Sigmoid colon (tissue), 7 donors: ENCODE results near the gene ASB3. TPM values are rescaled to one million over a fixed set of nuclear protein-coding genes. Genes with fewer than 3 reads are reported as not detected.

Experiments
- DNase-seq: peaks from one replicate; pipeline ENCODE4 v3.0.0-alpha.2; 2019
- H3K27ac ChIP-seq, 4 donors: fragments of 200-600 bp; sonication (generic); one replicate each; pipeline ENCODE4 v1.5.1; 2016 to 2019; ENCODE audit warnings: mild to moderate bottlenecking in 1 of 4
- H3K27me3 ChIP-seq, 3 donors: fragments of 200-600 bp; sonication (generic); one replicate each; pipeline ENCODE4 v1.5.1; 2019; ENCODE audit warnings: mild to moderate bottlenecking in 1 of 3
- H3K36me3 ChIP-seq, 4 donors: fragments of 200-600 bp; sonication (generic); one replicate each; pipeline ENCODE4 v1.5.1; 2016 to 2019
- H3K4me1 ChIP-seq, 4 donors: fragments of 200-600 bp; sonication (generic); one replicate each; pipeline ENCODE4 v1.5.1; 2017 to 2019
- H3K4me3 ChIP-seq, 4 donors: fragments of 200-600 bp; sonication (generic); one replicate each; pipeline ENCODE4 v1.5.1; 2017 to 2019; ENCODE audit warnings: mild to moderate bottlenecking in 2 of 4, moderate library complexity in 1 of 4
- H3K9me3 ChIP-seq, 4 donors: fragments of 200-600 bp in 3 of 4; sonication (generic) in 3 of 4; one replicate each; pipeline versions ENCODE4 v1.5.1 to v1.6.1; 2013 to 2019
- CTCF ChIP-seq, 4 experiments: fragments of 450-650 bp in 3 of 4; fragments of 200-600 bp in 1 of 4; IDR thresholded peaks; one replicate each; pipeline ENCODE4 v1.5.1; 2016 to 2019; ENCODE audit warnings: antibody characterized with exemption in 4 of 4, mild to moderate bottlenecking in 3 of 4, moderate library complexity in 2 of 4
- EP300 ChIP-seq, 4 donors: sonication (generic); formaldehyde crosslinking; IDR thresholded peaks; one replicate each; pipeline ENCODE4 v1.6.1; 2017; ENCODE audit warnings: antibody characterized with exemption in 4 of 4
- POLR2A ChIP-seq, 2 donors: fragments of 450-650 bp; IDR thresholded peaks; one replicate each; pipeline ENCODE4 v1.6.1; 2016; ENCODE audit warnings: antibody characterized with exemption in 2 of 2, mild to moderate bottlenecking in 2 of 2, moderate library complexity in 2 of 2
- POLR2AphosphoS5 ChIP-seq, 4 donors: sonication (generic); formaldehyde crosslinking; IDR thresholded peaks; one replicate each; pipeline ENCODE4 v1.6.1; 2017; ENCODE audit warnings: antibody characterized with exemption in 4 of 4
- WGBS, 2 donors: extraction: QIAGEN DNeasy Blood & Tissue Kit; methylation state at CpG; one replicate each; pipeline ENCODE4 v1.1.7; 2013; 5-methylcytosine and 5-hydroxymethylcytosine counted together
- intact Hi-C: fragments of 100-400 bp; cut with DNase I; formaldehyde crosslinking; loops from one replicate; pipeline ENCODE4 v1.15.1; 2023
- polyA plus RNA-seq, 3 donors: library from polyadenylated mRNA; stranded (reverse); fragments of 200-250 nt; gene quantifications; one replicate each; pipeline ENCODE4 v1.2.3, GENCODE V29; 2013
- total RNA-seq, 4 donors: library from RNA; depleted of rRNA; stranded (reverse); fragments of >200 nt; gene quantifications; one replicate each; pipeline ENCODE4 v1.1.0, GENCODE V29; 2016
- donor health status: healthy with polysubstance abuse.
- donor health status: Bipolar disorder and iron deficiency.
- donor health status: healthy.

The ASB3 gene
- total and polyA plus RNA-seq, 7 donors = 2.8 to 25.7 (median 14.4) TPM

- intact Hi-C loops = no loop called here
- H3K27me3 ChIP-seq = no peaks in the 10 kb centered on the region
- no peaks in the 10 kb centered on the region for H3K36me3 ChIP-seq
- no peaks in the 10 kb centered on the region for H3K9me3 ChIP-seq
- TF ChIP-seq POLR2A (IDR thresholded peaks at IDR 0.05) = no peak
- no peak for TF ChIP-seq EP300 (IDR thresholded peaks at IDR 0.05)
- TF ChIP-seq CTCF (IDR thresholded peaks at IDR 0.05) = no peak
- no peak for TF ChIP-seq POLR2AphosphoS5 (IDR thresholded peaks at IDR 0.05)
- peaks cover 0 to 9% (median 4%) of the 10 kb centered on the region in 4 donors for H3K4me1 ChIP-seq
- H3K4me3 ChIP-seq = no peak overlapping the region
- DNase-seq = no peak
- H3K27ac ChIP-seq = no peak overlapping the region
- 56 to 86% methylated on average over 3 of the region's 3 CpGs for WGBS, 2 donors
These were observed 155.2 kb downstream of the ASB3 start for GRCh38 chr2:53631313-53632125.

GRCh38 chr2:53630026-53630606 is 156.6 kb downstream of the ASB3 start:
- no peak for DNase-seq
- no peaks in the 10 kb centered on the region for H3K27me3 ChIP-seq
- H3K9me3 ChIP-seq = no peaks in the 10 kb centered on the region
- H3K27ac ChIP-seq = no peak overlapping the region
- intact Hi-C loops = no loop called here
- TF ChIP-seq EP300 (IDR thresholded peaks at IDR 0.05) (no peak), POLR2A (IDR thresholded peaks at IDR 0.05) (no peak), POLR2AphosphoS5 (IDR thresholded peaks at IDR 0.05) (no peak)
- no peak overlapping the region for H3K4me3 ChIP-seq
- H3K36me3 ChIP-seq = no peaks in the 10 kb centered on the region
- peaks cover 0 to 9% (median 4%) of the 10 kb centered on the region in 4 donors for H3K4me1 ChIP-seq
- 83 to 91% methylated on average over 7 of the region's 7 CpGs for WGBS, 2 donors

GRCh38 chr2:53629501-53629900 is 157.3 kb downstream of the ASB3 start:
- Histone ChIP-seq H3K4me1 (peaks cover 0 to 9% (median 4%) of the 10 kb centered on the region in 4 donors), H3K9me3 (no peaks in the 10 kb centered on the region), H3K4me3 (no peak overlapping the region), H3K27me3 (no peaks in the 10 kb centered on the region), H3K27ac (no peak overlapping the region), H3K36me3 (no peaks in the 10 kb centered on the region)
- no peak for DNase-seq
- TF ChIP-seq CTCF (IDR thresholded peaks at IDR 0.05) = no peak
- no peak for TF ChIP-seq EP300 (IDR thresholded peaks at IDR 0.05)
- TF ChIP-seq POLR2AphosphoS5 (IDR thresholded peaks at IDR 0.05) = no peak
- no peak for TF ChIP-seq POLR2A (IDR thresholded peaks at IDR 0.05)
- 74 to 84% methylated on average over 4 of the region's 4 CpGs for WGBS, 2 donors
- intact Hi-C loops = no loop called here

GRCh38 chr2:53629001-53629400 is 157.8 kb downstream of the ASB3 start:
- DNase-seq = no peak
- no peak overlapping the region for H3K4me3 ChIP-seq
- TF ChIP-seq POLR2AphosphoS5 (IDR thresholded peaks at IDR 0.05) (no peak), CTCF (IDR thresholded peaks at IDR 0.05) (no peak)
- no peaks in the 10 kb centered on the region for H3K9me3 ChIP-seq
- intact Hi-C loops = no loop called here
- peaks cover 0 to 9% (median 4%) of the 10 kb centered on the region in 4 donors for H3K4me1 ChIP-seq
- 77 to 89% methylated on average over 6 of the region's 6 CpGs for WGBS, 2 donors
- no peaks in the 10 kb centered on the region for H3K27me3 ChIP-seq
- no peak overlapping the region for H3K27ac ChIP-seq
- no peaks in the 10 kb centered on the region for H3K36me3 ChIP-seq

- DNase-seq = no peak
- no peak overlapping the region for H3K4me3 ChIP-seq
- no peaks in the 10 kb centered on the region for H3K27me3 ChIP-seq
- peaks cover 0 to 5% (median 2%) of the 10 kb centered on the region in 4 donors for H3K4me1 ChIP-seq
- TF ChIP-seq POLR2AphosphoS5 (IDR thresholded peaks at IDR 0.05) (no peak), POLR2A (IDR thresholded peaks at IDR 0.05) (no peak), CTCF (IDR thresholded peaks at IDR 0.05) (no peak), EP300 (IDR thresholded peaks at IDR 0.05) (no peak)
- H3K36me3 ChIP-seq = no peaks in the 10 kb centered on the region
- H3K9me3 ChIP-seq = no peaks in the 10 kb centered on the region
- no peak overlapping the region for H3K27ac ChIP-seq
- intact Hi-C loops = no loop called here
These were observed 164.6 kb downstream of the ASB3 start for GRCh38 chr2:53622141-53622540.
